Measurements from ENCODE around the gene DNAJC11. TPM values are rescaled to one million over a fixed set of nuclear protein-coding genes. Genes with fewer than 3 reads are reported as not detected.

The DNAJC11 gene
- total RNA-seq, 1 experiment from 2014 or later: 57.3 TPM

GRCh38 chr1:6614929-6615785 is 86.5 kb downstream of the DNAJC11 start:
- no peak for TF ChIP-seq CTCF (IDR thresholded peaks at IDR 0.05; ENCODE audit: unreplicated experiment)
- no peak for DNase-seq
- H3K4me3 Mint-ChIP-seq (ENCODE audit: low read depth, unreplicated experiment): peak overlapping the region; percentile 73
- no TSS peak for BruUV-seq (replicated peaks)
- intact Hi-C loops (cut with micrococcal nuclease; ENCODE audit: unreplicated experiment): no loop called here
- H3K36me3 Mint-ChIP-seq (ENCODE audit: insufficient read depth, unreplicated experiment): peaks cover 44% of the 10 kb centered on the region
- H3K4me1 Mint-ChIP-seq (ENCODE audit: low read depth, unreplicated experiment): no peaks in the 10 kb centered on the region
- H3K9me3 Mint-ChIP-seq (ENCODE audit: low read depth, unreplicated experiment): no peaks in the 10 kb centered on the region
- CTCF ChIA-PET: interaction anchor here (0.6 kb wide), 1 partner anchor 71 kb away, joined by 4 read pairs; no protein-coding TSS in a partner anchor
- H3K27ac Mint-ChIP-seq (ENCODE audit: unreplicated experiment): no peak overlapping the region
- no peaks in the 10 kb centered on the region for H3K27me3 Mint-ChIP-seq (ENCODE audit: unreplicated experiment)

- no peak overlapping the region for H3K27ac Mint-ChIP-seq (ENCODE audit: unreplicated experiment)
- CTCF ChIA-PET: interaction anchor here (0.6 kb wide), 1 partner anchor 352 kb away, joined by 3 read pairs; no protein-coding TSS in a partner anchor
- no peaks in the 10 kb centered on the region for H3K27me3 Mint-ChIP-seq (ENCODE audit: unreplicated experiment)
- intact Hi-C loops (cut with micrococcal nuclease; ENCODE audit: unreplicated experiment): no loop called here
- H3K4me3 Mint-ChIP-seq (ENCODE audit: low read depth, unreplicated experiment): peak overlapping the region; percentile 93
- TF ChIP-seq CTCF (IDR thresholded peaks at IDR 0.05; ENCODE audit: unreplicated experiment): no peak
- H3K4me1 Mint-ChIP-seq (ENCODE audit: low read depth, unreplicated experiment): no peaks in the 10 kb centered on the region
- peaks cover 40% of the 10 kb centered on the region for H3K36me3 Mint-ChIP-seq (ENCODE audit: insufficient read depth, unreplicated experiment)
- H3K9me3 Mint-ChIP-seq (ENCODE audit: low read depth, unreplicated experiment): no peaks in the 10 kb centered on the region
- no TSS peak for BruUV-seq (replicated peaks)
- DNase-seq: peak; percentile 50
Measured at GRCh38 chr1:6614019-6614928, 87.3 kb downstream of the DNAJC11 start.

- TF ChIP-seq CTCF (IDR thresholded peaks at IDR 0.05; ENCODE audit: unreplicated experiment): no peak
- DNase-seq: peak; percentile 98
- CTCF ChIA-PET: interaction anchor here (0.6 kb wide), 1 partner anchor 351 kb away, joined by 3 read pairs; no protein-coding TSS in a partner anchor
- Mint-ChIP-seq H3K27me3 (ENCODE audit: unreplicated experiment) (no peaks in the 10 kb centered on the region), H3K4me1 (ENCODE audit: low read depth, unreplicated experiment) (no peaks in the 10 kb centered on the region), H3K9me3 (ENCODE audit: low read depth, unreplicated experiment) (no peaks in the 10 kb centered on the region), H3K36me3 (ENCODE audit: insufficient read depth, unreplicated experiment) (peaks cover 40% of the 10 kb centered on the region), H3K27ac (ENCODE audit: unreplicated experiment) (peak within 1 kb of the TSS; percentile 91), H3K4me3 (ENCODE audit: low read depth, unreplicated experiment) (peak within 1 kb of the TSS; percentile 93)
- intact Hi-C loops (cut with micrococcal nuclease; ENCODE audit: unreplicated experiment): no loop called here
- no TSS peak for BruUV-seq (replicated peaks)
Measured at GRCh38 chr1:6613361-6614018, 88.1 kb downstream of the DNAJC11 start, which contains the start of gene PHF13. Gene PHF13, plus strand, starts transcription at chr1:6613731. Its CDS starts 336 bp downstream, at chr1:6614067.

Measured in Calu3 (cell line).